GM18508 (cell line): ENCODE results near the gene SOCS4.

Experiments
- ATAC-seq: cut with Tn5 transposase; IDR thresholded peaks from one replicate; pipeline ENCODE4 v1.9.1; 2021; ENCODE audit warnings: moderate number of reproducible peaks; ENCODE audit not compliant: insufficient read depth, unreplicated experiment

The SOCS4 gene

DNA sequence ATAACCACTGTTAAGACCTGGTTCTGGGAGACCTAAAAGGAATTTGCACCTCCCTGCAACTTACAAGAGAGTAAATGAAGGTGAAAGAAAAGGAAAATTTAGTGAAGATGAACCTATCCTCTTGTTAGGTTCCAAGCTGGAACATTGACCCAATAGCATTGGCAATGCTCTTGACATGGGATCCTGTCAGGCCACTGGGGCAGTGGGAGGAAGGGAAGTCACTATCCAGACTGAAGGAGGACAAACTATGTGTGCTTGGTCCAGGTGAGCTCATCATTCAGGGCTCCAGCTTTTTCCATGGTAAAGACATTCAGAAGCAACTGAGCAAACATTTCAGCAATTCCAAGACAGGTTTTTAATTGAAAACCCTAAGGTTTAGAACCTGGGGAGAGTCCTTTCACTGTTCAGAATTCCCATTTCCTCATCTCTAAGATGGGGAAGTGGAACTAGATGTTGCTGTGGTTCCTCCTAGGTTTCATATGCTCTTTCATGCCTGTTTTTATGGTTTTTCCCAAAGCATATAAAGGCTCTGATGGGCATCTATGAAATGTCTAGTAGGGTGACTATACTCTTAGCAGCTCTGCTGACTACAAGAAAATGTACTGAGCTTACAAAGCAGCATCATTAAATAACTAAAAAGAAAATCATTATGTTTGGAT, 57.5 kb downstream of the SOCS4 start:
- no peak for ATAC-seq

DNA sequence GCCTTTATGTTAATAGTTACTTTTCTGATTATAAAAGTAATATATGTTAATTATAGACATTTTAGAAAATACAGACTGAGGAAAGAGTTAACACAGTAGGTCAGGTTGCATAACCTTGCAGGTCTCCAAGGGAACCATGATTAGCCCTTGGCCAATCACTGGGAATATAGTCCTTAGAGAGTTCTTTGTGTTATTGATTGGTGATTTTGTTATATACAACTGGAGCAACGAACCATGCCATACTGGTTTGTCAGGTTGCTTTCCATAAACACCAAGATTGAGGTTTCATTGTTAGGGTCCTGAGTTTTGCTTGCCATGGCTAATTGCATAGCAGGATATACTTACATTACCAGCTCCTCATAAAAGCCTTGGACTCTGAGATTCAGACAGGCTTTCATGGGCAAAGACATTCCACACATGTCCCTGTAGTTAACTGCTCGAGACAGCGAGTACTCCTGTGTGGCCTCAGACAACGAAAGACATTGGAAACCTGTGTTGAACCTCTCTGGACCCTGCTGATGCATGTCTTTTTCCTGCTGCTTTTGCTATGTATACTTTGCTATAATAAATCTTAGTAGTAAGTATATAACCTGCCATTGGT, 58.1 kb downstream of the SOCS4 start:
- ATAC-seq, result no peak

DNA sequence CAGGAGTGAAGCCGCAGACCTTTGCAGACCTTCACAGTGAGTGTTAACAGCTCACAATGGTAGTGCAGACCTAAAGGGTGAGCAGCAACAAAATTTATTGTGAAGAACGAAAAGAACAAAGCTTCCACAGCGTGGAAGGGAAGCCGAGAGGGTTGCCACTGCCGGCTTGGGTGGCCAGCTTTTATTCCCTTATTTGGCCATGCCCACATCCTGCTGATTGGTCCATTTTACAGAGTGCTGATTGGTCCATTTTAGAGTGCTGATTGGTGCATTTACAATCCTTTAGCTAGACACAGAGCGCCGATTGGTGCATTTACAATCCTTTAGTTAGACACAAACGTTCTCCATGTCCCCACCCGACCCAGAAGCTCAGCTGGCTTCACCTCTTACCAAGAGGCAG, 59.9 kb downstream of the SOCS4 start:
- no peak for ATAC-seq

DNA sequence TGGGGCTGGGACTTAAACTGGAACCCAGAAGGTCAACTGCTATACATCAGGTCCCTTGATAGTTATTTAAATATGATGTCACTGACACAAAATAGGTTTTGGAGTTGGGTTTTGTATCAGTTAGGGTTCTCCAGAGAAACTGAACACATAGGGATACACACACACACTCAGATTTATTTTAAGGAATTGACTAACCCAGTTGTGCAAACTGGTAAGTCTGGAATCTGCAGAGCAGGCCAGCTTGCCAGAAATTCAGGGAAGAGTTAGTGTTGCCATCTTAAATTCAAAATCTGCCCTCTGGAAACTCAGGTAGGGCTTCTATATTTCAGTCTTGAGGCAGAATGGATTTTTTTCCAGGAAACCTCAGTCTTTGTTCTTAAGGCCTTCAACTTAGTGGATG, 61.3 kb downstream of the SOCS4 start:
- no peak for ATAC-seq

DNA sequence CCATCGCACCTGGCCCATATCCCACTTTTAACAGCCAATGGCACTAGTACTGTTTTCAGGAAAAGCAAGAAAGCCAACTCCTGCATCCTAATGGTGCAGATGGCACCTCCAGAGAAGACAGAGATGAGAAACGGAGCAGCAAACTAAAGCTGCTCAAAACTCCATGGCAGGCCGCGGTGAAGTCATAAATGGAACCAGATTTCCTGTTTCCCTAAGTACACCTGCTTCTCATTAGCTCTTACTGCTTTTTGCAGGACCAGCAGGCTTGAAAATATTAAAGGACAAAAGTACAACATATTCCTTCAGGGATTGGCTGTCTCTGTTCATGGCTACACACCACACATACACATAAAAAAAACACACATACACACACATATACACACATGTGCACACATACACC, 65.3 kb downstream of the SOCS4 start:
- ATAC-seq, result no peak

DNA sequence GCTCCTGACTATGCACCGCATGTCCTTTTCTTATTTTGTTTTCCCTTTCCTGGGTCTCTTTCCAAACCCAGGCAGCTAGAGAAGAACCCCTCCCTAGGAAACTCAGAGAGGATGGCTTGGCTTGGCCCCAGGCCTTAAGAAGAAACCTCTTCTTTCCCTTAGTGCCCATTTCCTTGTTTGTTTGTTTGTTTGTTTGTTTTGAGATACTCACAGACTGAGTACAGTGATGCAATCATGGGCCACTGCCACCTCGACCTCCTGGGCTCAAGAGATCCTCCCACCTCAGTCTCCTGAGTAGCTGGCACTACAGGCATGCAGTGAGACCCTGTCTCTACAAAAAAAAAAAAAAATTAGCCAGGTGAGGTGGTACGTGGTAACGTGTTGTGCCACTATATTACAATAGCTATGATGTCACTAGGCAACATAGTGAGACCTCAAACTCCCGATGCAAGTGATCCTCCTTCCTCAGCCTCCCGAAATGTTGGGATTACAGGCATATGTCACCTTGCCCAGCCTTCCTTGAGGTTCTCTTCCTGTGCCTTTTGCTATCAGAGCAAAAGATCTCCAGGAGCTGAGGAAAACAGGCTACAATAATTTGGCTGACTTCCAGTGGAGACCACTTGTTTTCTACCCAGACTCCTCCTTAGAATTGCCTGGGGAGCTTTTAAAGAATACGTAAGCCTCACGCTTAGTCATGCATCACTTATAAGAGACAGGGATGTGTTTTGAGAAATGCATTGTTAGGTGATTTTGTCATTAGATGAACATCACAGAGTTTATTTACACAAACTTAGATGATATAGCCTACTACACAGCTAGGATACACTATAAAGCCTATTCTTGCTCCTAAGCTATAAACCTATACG, 67.5 kb downstream of the SOCS4 start:
- no peak for ATAC-seq

DNA sequence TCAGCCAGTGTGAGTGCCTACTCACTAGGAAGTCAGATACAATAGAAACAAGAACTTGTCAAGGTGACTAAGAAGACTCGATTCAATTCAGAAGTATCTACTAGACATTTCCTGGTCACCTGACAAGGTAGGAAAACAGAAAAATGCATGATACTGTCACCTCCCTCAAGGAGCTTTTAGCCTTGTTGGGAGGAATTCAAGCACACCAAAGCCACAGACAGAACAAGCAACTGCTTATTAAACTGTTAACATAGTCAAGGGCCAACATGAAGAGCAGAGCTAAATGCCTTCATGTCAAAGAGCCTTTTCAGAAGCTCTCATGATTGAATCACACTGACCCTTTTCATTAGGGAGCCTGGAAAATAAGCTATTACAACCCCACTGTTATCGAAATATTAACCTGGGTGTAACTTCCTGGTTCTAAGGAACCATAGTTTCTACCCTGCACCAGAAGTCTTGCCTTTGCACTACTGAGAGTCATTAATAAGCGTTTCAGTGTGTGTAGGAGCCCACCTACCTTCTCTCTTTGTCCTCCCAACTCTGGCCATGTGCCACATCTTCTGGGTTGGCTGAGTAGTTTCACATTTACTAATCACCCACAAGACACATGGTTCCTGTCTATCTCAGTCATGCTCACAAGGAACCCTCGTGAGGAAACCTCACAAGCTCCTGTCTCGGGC, 71.0 kb downstream of the SOCS4 start:
- ATAC-seq, result peak; percentile 43

DNA sequence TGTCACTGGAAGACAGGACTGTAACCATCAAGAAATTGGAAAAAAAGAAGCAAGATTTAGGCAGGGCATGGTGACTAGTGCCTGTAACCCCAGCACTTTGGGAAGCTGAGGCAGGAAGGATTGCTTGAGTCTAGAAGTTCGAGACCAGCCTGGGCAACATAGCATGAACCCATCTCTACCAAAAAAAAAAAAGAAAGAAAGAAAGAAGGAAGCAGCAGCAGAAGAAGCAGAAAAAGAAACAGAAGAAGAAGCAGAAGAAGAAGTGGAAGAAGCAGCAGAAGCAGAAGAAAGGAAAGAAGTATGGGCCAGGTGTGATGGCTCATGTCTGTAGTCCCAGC, 71.5 kb downstream of the SOCS4 start:
- no peak for ATAC-seq
